HEK293T (cell line): Measurements from ENCODE around the gene TMC1.

Source experiments
- ARNT ChIP-seq: fragments of 450-650 bp; IDR thresholded peaks from 2 replicates; pipeline ENCODE4 v1.6.1; 2017; ENCODE audit warnings: mild to moderate bottlenecking
- BHLHE40 ChIP-seq: fragments of 450-650 bp; IDR thresholded peaks from 2 replicates; pipeline ENCODE4 v1.6.1; 2016; ENCODE audit warnings: mild to moderate bottlenecking, moderate library complexity, borderline replicate concordance
- ELF4 ChIP-seq: fragments of 450-650 bp; IDR thresholded peaks from 2 replicates; pipeline ENCODE4 v1.6.1; 2017; ENCODE audit warnings: antibody characterized with exemption
- FOXA1 ChIP-seq: fragments of 450-650 bp; IDR thresholded peaks from 2 replicates; pipeline ENCODE4 v1.6.1; 2016; ENCODE audit warnings: mild to moderate bottlenecking
- FOXK2 ChIP-seq: fragments of 450-650 bp; IDR thresholded peaks from 2 replicates; pipeline ENCODE4 v1.6.1; 2016; ENCODE audit warnings: mild to moderate bottlenecking
- FOXM1 ChIP-seq: fragments of 450-650 bp; IDR thresholded peaks from 2 replicates; pipeline ENCODE4 v1.6.1; 2017; ENCODE audit warnings: mild to moderate bottlenecking, borderline replicate concordance
- HDGF ChIP-seq: fragments of 450-650 bp; IDR thresholded peaks from 2 replicates; pipeline ENCODE4 v1.6.1; 2017; ENCODE audit warnings: antibody characterized with exemption, borderline replicate concordance
- LEF1 ChIP-seq: fragments of 450-650 bp; IDR thresholded peaks from 2 replicates; pipeline ENCODE4 v1.6.1; 2017; ENCODE audit warnings: mild to moderate bottlenecking, borderline replicate concordance
- PKNOX1 ChIP-seq: fragments of 450-650 bp; IDR thresholded peaks from 2 replicates; pipeline ENCODE4 v1.6.1; 2016
- SP1 ChIP-seq: fragments of 450-650 bp; IDR thresholded peaks from 2 replicates; pipeline ENCODE4 v1.6.1; 2017
- SUZ12 ChIP-seq: fragments of 450-650 bp; IDR thresholded peaks from 2 replicates; pipeline ENCODE4 v1.6.1; 2016; ENCODE audit warnings: mild to moderate bottlenecking
- TARDBP ChIP-seq: fragments of 450-650 bp; IDR thresholded peaks from 2 replicates; pipeline ENCODE4 v1.6.1; 2016

DNA sequence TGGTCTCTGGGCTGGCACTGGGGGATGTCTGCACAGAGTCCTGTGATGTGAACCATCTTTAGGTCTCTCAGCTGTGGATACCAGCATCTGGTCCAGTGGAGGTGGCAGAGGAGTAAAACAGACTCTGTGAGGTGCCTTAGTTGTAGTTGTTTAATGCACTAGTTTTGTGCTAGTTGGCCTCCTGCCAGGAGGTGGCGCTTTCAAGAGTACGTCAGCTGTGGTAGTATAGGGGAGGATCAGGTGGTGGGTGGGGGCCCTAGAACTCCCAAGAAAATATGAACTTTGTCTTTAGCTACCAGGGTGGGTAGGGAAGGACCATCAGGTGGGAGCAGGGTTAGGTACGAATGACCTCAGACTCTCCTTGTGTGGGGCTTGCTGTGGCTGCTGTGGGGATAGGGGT, 197.1 kb downstream of the TMC1 start:
- TF ChIP-seq PKNOX1 (no peak), FOXA1 (no peak), HDGF (no peak), ELF4 (no peak), SUZ12 (no peak), FOXK2 (no peak), ARNT (no peak), BHLHE40 (no peak), TARDBP (no peak), FOXM1 (no peak), SP1 (no peak), LEF1 (no peak)
